ENCODE measurements around the gene FZD7.

DNA sequence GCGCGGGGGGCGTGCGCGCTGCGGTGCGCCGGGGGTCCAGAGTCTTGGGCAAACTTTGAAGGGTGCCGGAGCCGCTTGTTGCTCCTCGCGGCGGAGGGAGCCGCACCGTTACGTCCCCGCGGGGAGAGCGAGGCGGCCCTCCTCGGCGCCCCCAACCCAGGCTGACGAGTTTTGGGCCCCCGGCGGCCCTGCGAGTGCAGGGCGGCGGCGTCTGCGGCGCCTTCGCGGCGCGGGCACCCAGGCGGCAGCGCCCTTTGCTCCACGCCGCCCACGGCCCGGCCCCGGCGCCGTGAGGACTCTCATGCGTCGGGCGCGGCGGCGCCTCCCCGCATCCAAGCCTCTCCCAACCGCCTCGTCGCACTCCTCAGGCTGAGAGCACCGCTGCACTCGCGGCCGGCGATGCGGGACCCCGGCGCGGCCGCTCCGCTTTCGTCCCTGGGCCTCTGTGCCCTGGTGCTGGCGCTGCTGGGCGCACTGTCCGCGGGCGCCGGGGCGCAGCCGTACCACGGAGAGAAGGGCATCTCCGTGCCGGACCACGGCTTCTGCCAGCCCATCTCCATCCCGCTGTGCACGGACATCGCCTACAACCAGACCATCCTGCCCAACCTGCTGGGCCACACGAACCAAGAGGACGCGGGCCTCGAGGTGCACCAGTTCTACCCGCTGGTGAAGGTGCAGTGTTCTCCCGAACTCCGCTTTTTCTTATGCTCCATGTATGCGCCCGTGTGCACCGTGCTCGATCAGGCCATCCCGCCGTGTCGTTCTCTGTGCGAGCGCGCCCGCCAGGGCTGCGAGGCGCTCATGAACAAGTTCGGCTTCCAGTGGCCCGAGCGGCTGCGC is 814 bp downstream of the FZD7 start:
- TF ChIP-seq, protein P1, sequence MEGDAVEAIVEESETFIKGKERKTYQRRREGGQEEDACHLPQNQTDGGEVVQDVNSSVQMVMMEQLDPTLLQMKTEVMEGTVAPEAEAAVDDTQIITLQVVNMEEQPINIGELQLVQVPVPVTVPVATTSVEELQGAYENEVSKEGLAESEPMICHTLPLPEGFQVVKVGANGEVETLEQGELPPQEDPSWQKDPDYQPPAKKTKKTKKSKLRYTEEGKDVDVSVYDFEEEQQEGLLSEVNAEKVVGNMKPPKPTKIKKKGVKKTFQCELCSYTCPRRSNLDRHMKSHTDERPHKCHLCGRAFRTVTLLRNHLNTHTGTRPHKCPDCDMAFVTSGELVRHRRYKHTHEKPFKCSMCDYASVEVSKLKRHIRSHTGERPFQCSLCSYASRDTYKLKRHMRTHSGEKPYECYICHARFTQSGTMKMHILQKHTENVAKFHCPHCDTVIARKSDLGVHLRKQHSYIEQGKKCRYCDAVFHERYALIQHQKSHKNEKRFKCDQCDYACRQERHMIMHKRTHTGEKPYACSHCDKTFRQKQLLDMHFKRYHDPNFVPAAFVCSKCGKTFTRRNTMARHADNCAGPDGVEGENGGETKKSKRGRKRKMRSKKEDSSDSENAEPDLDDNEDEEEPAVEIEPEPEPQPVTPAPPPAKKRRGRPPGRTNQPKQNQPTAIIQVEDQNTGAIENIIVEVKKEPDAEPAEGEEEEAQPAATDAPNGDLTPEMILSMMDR (IDR thresholded peaks at IDR 0.05), result no peak
- TF ChIP-seq POLR2AphosphoS5 (IDR thresholded peaks at IDR 0.05) (peak in 1 of 4 donors; percentile 13), POLR2A (IDR thresholded peaks at IDR 0.05) (no peak)
